RWPE2 (cell line): ENCODE measurements around the gene ATP10A.
A peak's percentile ranks its signal among the peaks of the same experiment; 100 is the strongest.

Experiments used
- ATAC-seq: fragments of 200-7000 bp; cut with Tn5 transposase; 3 replicates; pipeline ENCODE4 v1.9.1; 2021; ENCODE audit warnings: low read depth
- DNase-seq: peaks from one replicate; pipeline ENCODE4 v3.0.0-alpha.2; 2020; ENCODE audit warnings: low spot score
- H3K27ac ChIP-seq: fragments of 450-650 bp; 2 replicates; pipeline ENCODE4 v1.5.1; 2017; ENCODE audit warnings: mild to moderate bottlenecking; ENCODE audit not compliant: poor library complexity, severe bottlenecking
- H3K27me3 ChIP-seq: fragments of 250-450 bp; sonication (Bioruptor Pico); 2 replicates; pipeline ENCODE4 v1.5.1; 2021; ENCODE audit warnings: mild to moderate bottlenecking, moderate library complexity; ENCODE audit not compliant: insufficient read depth, poor library complexity, severe bottlenecking
- H3K36me3 ChIP-seq: fragments of 250-450 bp; sonication (Bioruptor Pico); 2 replicates; pipeline ENCODE4 v1.5.1; 2020; ENCODE audit warnings: low read depth, mild to moderate bottlenecking, moderate library complexity
- H3K4me1 ChIP-seq: fragments of 250-450 bp; sonication (Bioruptor Pico); 2 replicates; pipeline ENCODE4 v1.5.1; 2021; ENCODE audit warnings: mild to moderate bottlenecking, moderate library complexity; ENCODE audit not compliant: insufficient read depth, poor library complexity, severe bottlenecking
- H3K4me3 ChIP-seq: fragments of 250-450 bp; sonication (Bioruptor Pico); 2 replicates; pipeline ENCODE4 v1.5.1; 2021; ENCODE audit warnings: mild to moderate bottlenecking, moderate library complexity; ENCODE audit not compliant: severe bottlenecking
- H3K9me3 ChIP-seq: fragments of 250-450 bp; sonication (Bioruptor Pico); 2 replicates; pipeline ENCODE4 v1.5.1; 2021; ENCODE audit warnings: mild to moderate bottlenecking, moderate library complexity; ENCODE audit not compliant: severe bottlenecking
- TF ChIP-seq, protein P1 (sequence below): fragments of 450-650 bp; IDR thresholded peaks from one replicate; pipeline ENCODE4 v1.5.1; 2017; ENCODE audit warnings: mild to moderate bottlenecking, moderate library complexity; ENCODE audit not compliant: poor library complexity, severe bottlenecking

The ATP10A gene

GRCh38 chr15:25674913-25675312 lies 188.2 kb downstream of the ATP10A start:
- DNase-seq (peak; percentile 41), ATAC-seq (no peak)
- no peak overlapping the region for H3K4me3 ChIP-seq
- no peaks in the 10 kb centered on the region for H3K36me3 ChIP-seq
- no peaks in the 10 kb centered on the region for H3K4me1 ChIP-seq
- TF ChIP-seq, protein P1, sequence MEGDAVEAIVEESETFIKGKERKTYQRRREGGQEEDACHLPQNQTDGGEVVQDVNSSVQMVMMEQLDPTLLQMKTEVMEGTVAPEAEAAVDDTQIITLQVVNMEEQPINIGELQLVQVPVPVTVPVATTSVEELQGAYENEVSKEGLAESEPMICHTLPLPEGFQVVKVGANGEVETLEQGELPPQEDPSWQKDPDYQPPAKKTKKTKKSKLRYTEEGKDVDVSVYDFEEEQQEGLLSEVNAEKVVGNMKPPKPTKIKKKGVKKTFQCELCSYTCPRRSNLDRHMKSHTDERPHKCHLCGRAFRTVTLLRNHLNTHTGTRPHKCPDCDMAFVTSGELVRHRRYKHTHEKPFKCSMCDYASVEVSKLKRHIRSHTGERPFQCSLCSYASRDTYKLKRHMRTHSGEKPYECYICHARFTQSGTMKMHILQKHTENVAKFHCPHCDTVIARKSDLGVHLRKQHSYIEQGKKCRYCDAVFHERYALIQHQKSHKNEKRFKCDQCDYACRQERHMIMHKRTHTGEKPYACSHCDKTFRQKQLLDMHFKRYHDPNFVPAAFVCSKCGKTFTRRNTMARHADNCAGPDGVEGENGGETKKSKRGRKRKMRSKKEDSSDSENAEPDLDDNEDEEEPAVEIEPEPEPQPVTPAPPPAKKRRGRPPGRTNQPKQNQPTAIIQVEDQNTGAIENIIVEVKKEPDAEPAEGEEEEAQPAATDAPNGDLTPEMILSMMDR = no peak
- peaks cover 14% of the 10 kb centered on the region for H3K27me3 ChIP-seq
- H3K27ac ChIP-seq = no peak overlapping the region
- H3K9me3 ChIP-seq = no peaks in the 10 kb centered on the region

GRCh38 chr15:25673972-25674371 lies 189.2 kb downstream of the ATP10A start:
- Histone ChIP-seq H3K9me3 (no peaks in the 10 kb centered on the region), H3K27me3 (peaks cover 24% of the 10 kb centered on the region), H3K4me1 (no peaks in the 10 kb centered on the region), H3K27ac (no peak overlapping the region), H3K4me3 (no peak overlapping the region), H3K36me3 (no peaks in the 10 kb centered on the region)
- ATAC-seq (no peak), DNase-seq (peak; percentile 49)
- TF ChIP-seq, protein P1 = no peak

DNA sequence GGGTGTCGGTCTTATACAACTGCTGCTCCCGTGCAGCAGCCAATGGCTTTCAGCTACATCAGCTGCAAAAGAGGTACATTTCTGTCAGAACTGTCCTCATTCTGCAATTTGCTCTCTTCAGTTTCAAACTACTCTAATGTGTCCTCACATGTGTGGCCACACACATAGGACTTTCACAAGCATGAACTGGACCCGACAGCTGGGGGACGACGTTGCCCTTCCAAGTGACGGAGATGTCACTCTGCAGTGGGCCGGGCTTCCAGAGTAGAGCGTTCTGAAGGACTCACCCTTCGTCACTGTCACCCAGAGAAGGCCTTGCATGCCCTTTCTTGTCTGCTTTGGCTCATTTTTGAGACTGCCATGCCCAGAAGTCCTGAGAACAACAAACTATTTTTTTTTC lies 189.8 kb downstream of the ATP10A start:
- no peak overlapping the region for H3K27ac ChIP-seq
- TF ChIP-seq, protein P1 = no peak
- peaks cover 26% of the 10 kb centered on the region for H3K27me3 ChIP-seq
- no peak for ATAC-seq
- H3K4me1 ChIP-seq = no peaks in the 10 kb centered on the region
- H3K4me3 ChIP-seq = no peak overlapping the region
- no peaks in the 10 kb centered on the region for H3K36me3 ChIP-seq
- no peaks in the 10 kb centered on the region for H3K9me3 ChIP-seq
- peak; percentile 38 for DNase-seq

GRCh38 chr15:25671132-25671531 lies 192.0 kb downstream of the ATP10A start:
- Histone ChIP-seq H3K27ac (no peak overlapping the region), H3K4me3 (no peak overlapping the region)

DNA sequence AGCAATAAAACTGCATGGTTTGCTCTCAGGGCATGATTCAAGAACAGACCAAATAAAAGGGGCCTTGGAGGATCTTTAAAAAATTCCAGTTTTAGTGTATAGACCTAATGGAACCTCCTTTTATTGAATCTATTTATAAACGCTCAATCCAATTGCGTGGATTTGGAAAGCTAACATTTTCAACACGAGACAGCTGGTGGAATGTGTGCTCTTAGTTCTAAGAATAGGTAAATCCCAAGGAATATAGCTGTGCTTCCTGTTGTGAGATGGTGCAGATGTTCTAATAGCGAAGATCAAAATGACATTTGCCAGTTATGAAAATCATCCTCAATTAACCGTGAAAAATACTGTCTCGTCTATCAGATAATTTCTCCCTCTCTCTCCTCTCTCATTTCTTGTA lies 192.5 kb downstream of the ATP10A start:
- TF ChIP-seq, protein P1 = no peak
- H3K36me3 ChIP-seq = no peaks in the 10 kb centered on the region
- H3K27me3 ChIP-seq = peaks cover 31% of the 10 kb centered on the region
- no peak overlapping the region for H3K4me3 ChIP-seq
- no peaks in the 10 kb centered on the region for H3K4me1 ChIP-seq
- ATAC-seq (no peak), DNase-seq (no peak)
- H3K27ac ChIP-seq = no peak overlapping the region
- no peaks in the 10 kb centered on the region for H3K9me3 ChIP-seq

More at GRCh38 chr15:25671132-25671531, 192.0 kb downstream of the ATP10A start:
- H3K9me3 ChIP-seq = no peaks in the 10 kb centered on the region
- H3K27me3 ChIP-seq = peaks cover 31% of the 10 kb centered on the region
- no peaks in the 10 kb centered on the region for H3K36me3 ChIP-seq
- TF ChIP-seq, protein P1 = no peak
- H3K4me1 ChIP-seq = no peaks in the 10 kb centered on the region
- DNase-seq (no peak), ATAC-seq (no peak)
